ENCODE results near the gene EYS. TPM values are rescaled to one million over a fixed set of nuclear protein-coding genes. Genes with fewer than 3 reads are reported as not detected.

EYS gene
- total and polyA plus RNA-seq, 2 of the 13 experiments (the other 11 are each of a cell fraction or from before 2014, with no cell fraction given), result 0.04 to 0.07 TPM

GRCh38 chr6:64737418-64737817 lies 969.6 kb downstream of the EYS start (continued):
- TF ChIP-seq, protein P1, sequence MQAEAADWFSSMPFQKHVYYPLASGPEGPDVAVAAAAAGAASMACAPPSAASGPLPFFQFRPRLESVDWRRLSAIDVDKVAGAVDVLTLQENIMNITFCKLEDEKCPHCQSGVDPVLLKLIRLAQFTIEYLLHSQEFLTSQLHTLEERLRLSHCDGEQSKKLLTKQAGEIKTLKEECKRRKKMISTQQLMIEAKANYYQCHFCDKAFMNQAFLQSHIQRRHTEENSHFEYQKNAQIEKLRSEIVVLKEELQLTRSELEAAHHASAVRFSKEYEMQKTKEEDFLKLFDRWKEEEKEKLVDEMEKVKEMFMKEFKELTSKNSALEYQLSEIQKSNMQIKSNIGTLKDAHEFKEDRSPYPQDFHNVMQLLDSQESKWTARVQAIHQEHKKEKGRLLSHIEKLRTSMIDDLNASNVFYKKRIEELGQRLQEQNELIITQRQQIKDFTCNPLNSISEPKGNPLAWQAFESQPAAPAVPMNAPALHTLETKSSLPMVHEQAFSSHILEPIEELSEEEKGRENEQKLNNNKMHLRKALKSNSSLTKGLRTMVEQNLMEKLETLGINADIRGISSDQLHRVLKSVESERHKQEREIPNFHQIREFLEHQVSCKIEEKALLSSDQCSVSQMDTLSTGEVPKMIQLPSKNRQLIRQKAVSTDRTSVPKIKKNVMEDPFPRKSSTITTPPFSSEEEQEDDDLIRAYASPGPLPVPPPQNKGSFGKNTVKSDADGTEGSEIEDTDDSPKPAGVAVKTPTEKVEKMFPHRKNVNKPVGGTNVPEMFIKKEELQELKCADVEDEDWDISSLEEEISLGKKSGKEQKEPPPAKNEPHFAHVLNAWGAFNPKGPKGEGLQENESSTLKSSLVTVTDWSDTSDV (CRISPR knock-in tag; IDR thresholded peaks at IDR 0.05), result no peak
- TF ChIP-seq, protein P2, sequence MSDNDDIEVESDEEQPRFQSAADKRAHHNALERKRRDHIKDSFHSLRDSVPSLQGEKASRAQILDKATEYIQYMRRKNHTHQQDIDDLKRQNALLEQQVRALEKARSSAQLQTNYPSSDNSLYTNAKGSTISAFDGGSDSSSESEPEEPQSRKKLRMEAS (IDR thresholded peaks at IDR 0.05), result no peak

GRCh38 chr6:64736421-64736950 lies 970.5 kb downstream of the EYS start:
- ATAC-seq, result no peak
- H3K4me3 ChIP-seq (replicated peaks in 1 of 3; ENCODE audit: insufficient read depth in 1 of 3, low read depth in 2 of 3, low read length in 3 of 3), result no peak overlapping the region
- CTCF ChIA-PET (ENCODE audit: low intra/inter-chr PET ratio, low total read pairs), result no interaction called here
- no peaks in the 10 kb centered on the region for H4K20me1 ChIP-seq (ENCODE audit: insufficient read depth, low read length)
- 1% methylated on average over 4 of the region's 4 CpGs for WGBS (ENCODE audit: low lambda C conversion rate)
- no peak overlapping the region for H3K9ac ChIP-seq (ENCODE audit: insufficient read depth, low read depth, low read length)
- FAIRE-seq, result no peak
- POLR2A ChIA-PET, result no interaction called here
- no peaks in the 10 kb centered on the region for H3K79me2 ChIP-seq (ENCODE audit: insufficient read depth, low read length)
- no peaks in the 10 kb centered on the region for H3K27me3 ChIP-seq (ENCODE audit: control insufficient read depth in 1 of 2, insufficient read depth in 2 of 2, low read length in 2 of 2)
- no peaks in the 10 kb centered on the region for H3K36me3 ChIP-seq (replicated peaks in 1 of 2; ENCODE audit: control insufficient read depth in 1 of 2, insufficient read depth in 2 of 2, low read length in 2 of 2)
- DNase-seq (ENCODE audit: low spot score), result no peak
- H2AFZ ChIP-seq (ENCODE audit: low read length), result no peak overlapping the region
- intact Hi-C loops (cut with micrococcal nuclease; ENCODE audit: unreplicated experiment), result no loop called here
- H3K27ac ChIP-seq (ENCODE audit: extremely low read length, insufficient read depth, low read length), result no peak overlapping the region
- no TSS peak for BruUV-seq (replicated peaks)
- in situ Hi-C loops (cut with HindIII; ENCODE audit: extremely low pct_ligation_motif_present, low pct_unique_long_range_greater_than_20kb), result no loop called here
- no peaks in the 10 kb centered on the region for H3K9me3 ChIP-seq (ENCODE audit: low read length)
- H3K4me2 ChIP-seq (ENCODE audit: low read depth, low read length), result no peak overlapping the region
- no peaks in the 10 kb centered on the region for H3K4me1 ChIP-seq (ENCODE audit: insufficient read depth, low read length)
- TF ChIP-seq ZNF773 (CRISPR knock-in tag; IDR thresholded peaks at IDR 0.05; ENCODE audit: borderline replicate concordance) (no peak), SRY (CRISPR knock-in tag; IDR thresholded peaks at IDR 0.05) (no peak), ZNF142 (CRISPR knock-in tag; IDR thresholded peaks at IDR 0.05) (no peak), THAP11 (CRISPR knock-in tag; IDR thresholded peaks at IDR 0.05) (no peak), ZNF747 (CRISPR knock-in tag; IDR thresholded peaks at IDR 0.05; ENCODE audit: borderline replicate concordance) (no peak)
- TF ChIP-seq, protein P3, sequence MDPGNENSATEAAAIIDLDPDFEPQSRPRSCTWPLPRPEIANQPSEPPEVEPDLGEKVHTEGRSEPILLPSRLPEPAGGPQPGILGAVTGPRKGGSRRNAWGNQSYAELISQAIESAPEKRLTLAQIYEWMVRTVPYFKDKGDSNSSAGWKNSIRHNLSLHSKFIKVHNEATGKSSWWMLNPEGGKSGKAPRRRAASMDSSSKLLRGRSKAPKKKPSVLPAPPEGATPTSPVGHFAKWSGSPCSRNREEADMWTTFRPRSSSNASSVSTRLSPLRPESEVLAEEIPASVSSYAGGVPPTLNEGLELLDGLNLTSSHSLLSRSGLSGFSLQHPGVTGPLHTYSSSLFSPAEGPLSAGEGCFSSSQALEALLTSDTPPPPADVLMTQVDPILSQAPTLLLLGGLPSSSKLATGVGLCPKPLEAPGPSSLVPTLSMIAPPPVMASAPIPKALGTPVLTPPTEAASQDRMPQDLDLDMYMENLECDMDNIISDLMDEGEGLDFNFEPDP (CRISPR knock-in tag; conservative IDR thresholded peaks at IDR 0.05), result no peak
- TF ChIP-seq, protein P4, sequence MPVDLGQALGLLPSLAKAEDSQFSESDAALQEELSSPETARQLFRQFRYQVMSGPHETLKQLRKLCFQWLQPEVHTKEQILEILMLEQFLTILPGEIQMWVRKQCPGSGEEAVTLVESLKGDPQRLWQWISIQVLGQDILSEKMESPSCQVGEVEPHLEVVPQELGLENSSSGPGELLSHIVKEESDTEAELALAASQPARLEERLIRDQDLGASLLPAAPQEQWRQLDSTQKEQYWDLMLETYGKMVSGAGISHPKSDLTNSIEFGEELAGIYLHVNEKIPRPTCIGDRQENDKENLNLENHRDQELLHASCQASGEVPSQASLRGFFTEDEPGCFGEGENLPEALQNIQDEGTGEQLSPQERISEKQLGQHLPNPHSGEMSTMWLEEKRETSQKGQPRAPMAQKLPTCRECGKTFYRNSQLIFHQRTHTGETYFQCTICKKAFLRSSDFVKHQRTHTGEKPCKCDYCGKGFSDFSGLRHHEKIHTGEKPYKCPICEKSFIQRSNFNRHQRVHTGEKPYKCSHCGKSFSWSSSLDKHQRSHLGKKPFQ (CRISPR knock-in tag; IDR thresholded peaks at IDR 0.05; ENCODE audit: insufficient replicate concordance), result no peak

Measured in HepG2 (cell line).